ENCODE results near the gene DIS3L2.

GRCh38 chr2:232147440-232148077, 186.0 kb downstream of the DIS3L2 start:
- TF ChIP-seq POLR2AphosphoS5 (IDR thresholded peaks at IDR 0.05; ENCODE audit: borderline replicate concordance, low read depth, low read length) (no peak), EZH2 (IDR thresholded peaks at IDR 0.05) (no peak), FOXP2 (optimal IDR thresholded peaks at IDR 0.05; ENCODE audit: control extremely low read depth, extremely low read length, insufficient read depth) (no peak)
